ENCODE data around the gene CAPRIN1.

CAPRIN1 gene

DNA sequence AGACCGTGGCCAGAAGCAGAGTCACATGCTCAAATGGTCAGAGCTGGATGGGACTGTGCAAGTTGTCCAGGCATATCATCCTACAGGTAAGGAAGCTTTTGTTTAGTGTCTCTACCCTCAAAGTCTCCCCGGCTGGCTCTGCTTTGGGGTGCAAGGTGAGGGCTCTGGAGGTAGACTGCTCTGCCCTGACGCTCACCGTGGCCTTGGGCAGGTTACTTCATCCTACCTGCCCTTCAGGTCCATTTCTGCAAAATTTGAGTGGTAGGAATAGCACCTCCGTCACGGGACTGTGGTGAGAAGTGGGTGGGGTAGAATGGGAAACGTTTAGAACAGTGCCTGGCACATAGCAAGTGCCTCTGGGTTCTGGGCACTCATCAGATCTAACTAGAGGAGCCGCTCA lies 96.0 kb downstream of the CAPRIN1 start:
- Histone ChIP-seq H3K9me3 (replicated peaks in 1 of 2; ENCODE audit: control insufficient read depth in 2 of 2, insufficient read depth in 1 of 2, low read depth in 1 of 2, low read length in 2 of 2) (no peaks in the 10 kb centered on the region), H2AFZ (ENCODE audit: low read length) (no peak overlapping the region), H3K79me1 (ENCODE audit: low read depth, low read length) (no peaks in the 10 kb centered on the region), H2AK5ac (ENCODE audit: low read depth, low read length) (no peak overlapping the region), H3K4me3 (ENCODE audit: low read length in 2 of 2) (no peak overlapping the region), H2BK5ac (ENCODE audit: low read length) (no peak overlapping the region), H3K36me3 (replicated peaks in 1 of 2; ENCODE audit: control insufficient read depth in 2 of 2, insufficient read depth in 2 of 2, low read length in 2 of 2) (peaks cover 15 to 88% of the 10 kb centered on the region in 2 donors), H2BK15ac (ENCODE audit: low read length) (no peak overlapping the region), H4K8ac (ENCODE audit: low read depth, low read length) (no peak overlapping the region), H2BK12ac (ENCODE audit: low read length) (no peak overlapping the region), H3K4me2 (ENCODE audit: insufficient read depth, low read length, poor library complexity, severe bottlenecking) (no peak overlapping the region), H3K4ac (ENCODE audit: low read length) (no peak overlapping the region), H4K91ac (ENCODE audit: low read depth, low read length, poor library complexity) (no peak overlapping the region), H3K9ac (ENCODE audit: low read depth, low read length, poor library complexity) (no peak overlapping the region), H2BK120ac (ENCODE audit: low read depth, low read length) (no peak overlapping the region), H3K14ac (ENCODE audit: low read length) (no peak overlapping the region), H3K27me3 (ENCODE audit: control insufficient read depth in 3 of 3, insufficient read depth in 3 of 3, low read depth in 1 of 3, low read length in 3 of 3) (no peaks in the 10 kb centered on the region), H3K18ac (ENCODE audit: low read length) (no peak overlapping the region), H3K4me1 (ENCODE audit: control insufficient read depth in 2 of 2, insufficient read depth in 1 of 2, low read depth in 1 of 2, low read length in 2 of 2) (peaks cover 0 to 35% of the 10 kb centered on the region in 2 donors), H3K27ac (replicated peaks; ENCODE audit: low read length) (no peak overlapping the region), H3K23ac (ENCODE audit: low read depth, low read length, poor library complexity) (no peak overlapping the region)
- no peak for DNase-seq (ENCODE audit: low spot score)
- no CpG with 5 or more reads among the region's 8 CpGs for WGBS, 2 donors (ENCODE audit: extremely low coverage in 2 of 2, insufficient read length in 2 of 2, insufficient replicate concordance in 1 of 2)

DNA sequence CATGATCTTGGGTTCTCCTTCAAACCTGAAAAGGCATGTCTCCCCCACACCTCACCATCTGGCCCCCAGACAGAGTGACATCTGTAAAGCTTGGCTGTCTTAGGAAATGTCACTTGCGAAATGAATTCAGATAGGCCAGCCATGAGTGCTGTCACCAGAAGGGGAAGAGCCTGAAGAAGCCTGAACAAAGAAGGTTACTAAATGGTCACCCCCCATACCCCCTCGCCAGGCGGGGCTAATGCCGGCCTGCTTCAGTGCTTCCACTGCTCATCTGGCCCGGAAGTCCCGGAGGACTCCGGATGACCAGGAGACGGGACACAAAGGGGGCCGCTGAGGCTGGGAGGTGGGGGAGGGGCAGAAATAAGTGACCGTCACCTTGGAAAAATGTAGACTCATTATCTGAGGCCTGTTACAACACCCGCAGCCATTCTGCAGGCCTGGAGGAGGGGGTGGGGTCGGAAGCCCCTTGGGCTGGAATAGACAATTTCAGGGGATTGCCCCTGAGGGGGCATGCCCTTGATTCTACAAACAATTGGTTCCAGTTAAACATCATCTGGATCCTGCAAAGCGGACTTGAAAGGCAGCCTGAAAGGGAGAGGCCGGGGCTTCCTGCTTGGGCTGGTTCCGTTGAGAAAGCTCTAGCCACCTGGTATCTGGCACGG lies 97.1 kb downstream of the CAPRIN1 start:
- H3K27ac ChIP-seq (replicated peaks; ENCODE audit: low read length) = no peak overlapping the region
- no peak overlapping the region for H3K18ac ChIP-seq (ENCODE audit: low read length)
- no peak overlapping the region for H2BK5ac ChIP-seq (ENCODE audit: low read length)
- H2AK5ac ChIP-seq (ENCODE audit: low read depth, low read length) = no peak overlapping the region
- no peak overlapping the region for H3K4ac ChIP-seq (ENCODE audit: low read length)
- no peaks in the 10 kb centered on the region for H3K27me3 ChIP-seq (ENCODE audit: control insufficient read depth in 3 of 3, insufficient read depth in 3 of 3, low read depth in 1 of 3, low read length in 3 of 3)
- no peak overlapping the region for H3K14ac ChIP-seq (ENCODE audit: low read length)
- H3K4me3 ChIP-seq (ENCODE audit: low read length in 2 of 2) = no peak overlapping the region
- no peak for DNase-seq (ENCODE audit: low spot score)
- no peak overlapping the region for H2BK15ac ChIP-seq (ENCODE audit: low read length)
- no peak overlapping the region for H2BK120ac ChIP-seq (ENCODE audit: low read depth, low read length)
- no peak overlapping the region for H4K91ac ChIP-seq (ENCODE audit: low read depth, low read length, poor library complexity)
- no peak overlapping the region for H3K23ac ChIP-seq (ENCODE audit: low read depth, low read length, poor library complexity)
- peak overlapping the region; percentile 78 for H2AFZ ChIP-seq (ENCODE audit: low read length)
- no peaks in the 10 kb centered on the region for H3K79me1 ChIP-seq (ENCODE audit: low read depth, low read length)
- H4K8ac ChIP-seq (ENCODE audit: low read depth, low read length) = no peak overlapping the region
- no peaks in the 10 kb centered on the region for H3K9me3 ChIP-seq (replicated peaks in 1 of 2; ENCODE audit: control insufficient read depth in 2 of 2, insufficient read depth in 1 of 2, low read depth in 1 of 2, low read length in 2 of 2)
- no peak overlapping the region for H2BK12ac ChIP-seq (ENCODE audit: low read length)
- H3K4me1 ChIP-seq (ENCODE audit: control insufficient read depth in 2 of 2, insufficient read depth in 1 of 2, low read depth in 1 of 2, low read length in 2 of 2) = peaks cover 0 to 24% of the 10 kb centered on the region in 2 donors
- H3K36me3 ChIP-seq (replicated peaks in 1 of 2; ENCODE audit: control insufficient read depth in 2 of 2, insufficient read depth in 2 of 2, low read length in 2 of 2) = peaks cover 14 to 91% of the 10 kb centered on the region in 2 donors
- no peak overlapping the region for H3K9ac ChIP-seq (ENCODE audit: low read depth, low read length, poor library complexity)
- H3K4me2 ChIP-seq (ENCODE audit: insufficient read depth, low read length, poor library complexity, severe bottlenecking) = no peak overlapping the region
- no CpG with 5 or more reads among the region's 16 CpGs for WGBS, 2 donors (ENCODE audit: extremely low coverage in 2 of 2, insufficient read length in 2 of 2, insufficient replicate concordance in 1 of 2)

DNA sequence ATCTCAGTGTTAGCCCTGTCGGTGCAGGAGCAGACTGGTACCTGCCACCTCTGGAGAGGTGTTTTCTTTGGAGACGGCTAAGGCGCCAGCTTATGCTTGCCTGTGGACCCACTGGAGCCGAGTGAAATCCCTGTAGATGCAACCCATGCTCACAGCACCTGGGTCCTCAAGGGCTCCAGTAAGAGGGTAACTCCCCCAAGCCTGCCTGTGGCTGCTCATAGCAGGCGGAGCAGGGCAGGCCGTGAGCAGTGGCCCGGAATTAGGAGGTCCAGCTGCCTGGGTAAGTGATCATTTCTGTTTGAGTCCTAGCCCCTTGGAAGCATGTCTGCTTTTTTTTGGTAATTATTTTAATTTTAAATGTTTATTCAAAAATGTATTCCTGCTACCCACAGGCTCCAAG lies 97.7 kb downstream of the CAPRIN1 start:
- no peak overlapping the region for H3K27ac ChIP-seq (replicated peaks; ENCODE audit: low read length)
- no peak overlapping the region for H2AK5ac ChIP-seq (ENCODE audit: low read depth, low read length)
- H3K18ac ChIP-seq (ENCODE audit: low read length) = no peak overlapping the region
- no peaks in the 10 kb centered on the region for H3K9me3 ChIP-seq (replicated peaks in 1 of 2; ENCODE audit: control insufficient read depth in 2 of 2, insufficient read depth in 1 of 2, low read depth in 1 of 2, low read length in 2 of 2)
- WGBS, 2 donors (ENCODE audit: extremely low coverage in 2 of 2, insufficient read length in 2 of 2, insufficient replicate concordance in 1 of 2) = no CpG with 5 or more reads among the region's 7 CpGs
- no peak overlapping the region for H2BK120ac ChIP-seq (ENCODE audit: low read depth, low read length)
- peaks cover 0 to 22% of the 10 kb centered on the region in 2 donors for H3K4me1 ChIP-seq (ENCODE audit: control insufficient read depth in 2 of 2, insufficient read depth in 1 of 2, low read depth in 1 of 2, low read length in 2 of 2)
- H2BK15ac ChIP-seq (ENCODE audit: low read length) = no peak overlapping the region
- no peaks in the 10 kb centered on the region for H3K79me1 ChIP-seq (ENCODE audit: low read depth, low read length)
- peaks cover 14 to 91% of the 10 kb centered on the region in 2 donors for H3K36me3 ChIP-seq (replicated peaks in 1 of 2; ENCODE audit: control insufficient read depth in 2 of 2, insufficient read depth in 2 of 2, low read length in 2 of 2)
- H2BK12ac ChIP-seq (ENCODE audit: low read length) = no peak overlapping the region
- H3K23ac ChIP-seq (ENCODE audit: low read depth, low read length, poor library complexity) = no peak overlapping the region
- no peak overlapping the region for H3K4me3 ChIP-seq (ENCODE audit: low read length in 2 of 2)
- H4K8ac ChIP-seq (ENCODE audit: low read depth, low read length) = no peak overlapping the region
- H3K27me3 ChIP-seq (ENCODE audit: control insufficient read depth in 3 of 3, insufficient read depth in 3 of 3, low read depth in 1 of 3, low read length in 3 of 3) = no peaks in the 10 kb centered on the region
- DNase-seq (ENCODE audit: low spot score) = no peak
- no peak overlapping the region for H3K4ac ChIP-seq (ENCODE audit: low read length)
- H4K91ac ChIP-seq (ENCODE audit: low read depth, low read length, poor library complexity) = no peak overlapping the region
- H3K14ac ChIP-seq (ENCODE audit: low read length) = no peak overlapping the region
- no peak overlapping the region for H3K9ac ChIP-seq (ENCODE audit: low read depth, low read length, poor library complexity)
- no peak overlapping the region for H3K4me2 ChIP-seq (ENCODE audit: insufficient read depth, low read length, poor library complexity, severe bottlenecking)
- peak overlapping the region; percentile 78 for H2AFZ ChIP-seq (ENCODE audit: low read length)
- no peak overlapping the region for H2BK5ac ChIP-seq (ENCODE audit: low read length)

DNA sequence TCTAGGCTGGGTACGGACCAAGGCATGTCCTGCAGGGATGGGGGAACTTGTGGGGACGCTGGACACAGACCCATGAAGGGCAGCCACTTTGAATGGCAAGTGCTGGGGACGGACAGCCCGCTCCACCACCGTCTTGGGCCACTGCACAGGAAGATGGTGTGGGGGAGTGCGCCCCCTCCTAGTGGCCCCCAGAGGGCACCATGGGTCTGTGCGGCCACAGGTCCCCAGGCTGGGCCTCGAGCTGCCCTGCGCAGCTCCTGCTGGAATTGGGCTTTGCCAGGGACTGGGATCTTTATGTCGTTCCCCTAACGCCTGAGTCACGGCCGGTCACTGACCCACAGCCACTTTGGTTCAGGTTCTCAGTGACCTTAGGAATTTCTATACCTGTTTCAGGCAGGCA lies 98.3 kb downstream of the CAPRIN1 start:
- no peak overlapping the region for H3K23ac ChIP-seq (ENCODE audit: low read depth, low read length, poor library complexity)
- peaks cover 14 to 91% of the 10 kb centered on the region in 2 donors for H3K36me3 ChIP-seq (replicated peaks in 1 of 2; ENCODE audit: control insufficient read depth in 2 of 2, insufficient read depth in 2 of 2, low read length in 2 of 2)
- no peak overlapping the region for H2BK15ac ChIP-seq (ENCODE audit: low read length)
- no peak overlapping the region for H4K91ac ChIP-seq (ENCODE audit: low read depth, low read length, poor library complexity)
- no peak overlapping the region for H2BK12ac ChIP-seq (ENCODE audit: low read length)
- H3K4ac ChIP-seq (ENCODE audit: low read length) = no peak overlapping the region
- no peaks in the 10 kb centered on the region for H3K27me3 ChIP-seq (ENCODE audit: control insufficient read depth in 3 of 3, insufficient read depth in 3 of 3, low read depth in 1 of 3, low read length in 3 of 3)
- H3K27ac ChIP-seq (replicated peaks; ENCODE audit: low read length) = no peak overlapping the region
- H3K4me2 ChIP-seq (ENCODE audit: insufficient read depth, low read length, poor library complexity, severe bottlenecking) = no peak overlapping the region
- H3K9me3 ChIP-seq (replicated peaks in 1 of 2; ENCODE audit: control insufficient read depth in 2 of 2, insufficient read depth in 1 of 2, low read depth in 1 of 2, low read length in 2 of 2) = no peaks in the 10 kb centered on the region
- H3K79me1 ChIP-seq (ENCODE audit: low read depth, low read length) = no peaks in the 10 kb centered on the region
- no peak overlapping the region for H2AFZ ChIP-seq (ENCODE audit: low read length)
- no peak overlapping the region for H2AK5ac ChIP-seq (ENCODE audit: low read depth, low read length)
- WGBS, 2 donors (ENCODE audit: extremely low coverage in 2 of 2, insufficient read length in 2 of 2, insufficient replicate concordance in 1 of 2) = no CpG with 5 or more reads among the region's 13 CpGs
- H3K14ac ChIP-seq (ENCODE audit: low read length) = no peak overlapping the region
- H4K8ac ChIP-seq (ENCODE audit: low read depth, low read length) = no peak overlapping the region
- no peak for DNase-seq (ENCODE audit: low spot score)
- no peak overlapping the region for H3K18ac ChIP-seq (ENCODE audit: low read length)
- no peak overlapping the region for H2BK120ac ChIP-seq (ENCODE audit: low read depth, low read length)
- H3K4me1 ChIP-seq (ENCODE audit: control insufficient read depth in 2 of 2, insufficient read depth in 1 of 2, low read depth in 1 of 2, low read length in 2 of 2) = peaks cover 0 to 22% of the 10 kb centered on the region in 2 donors
- H3K4me3 ChIP-seq (ENCODE audit: low read length in 2 of 2) = no peak overlapping the region
- H3K9ac ChIP-seq (ENCODE audit: low read depth, low read length, poor library complexity) = no peak overlapping the region
- H2BK5ac ChIP-seq (ENCODE audit: low read length) = no peak overlapping the region

All from neuronal stem cell (in vitro differentiated cells).